SK-N-SH (cell line): ENCODE results near the gene C12orf56. TPM values are rescaled to one million over a fixed set of nuclear protein-coding genes. Genes with fewer than 3 reads are reported as not detected.

Experiments used
- CTCF ChIA-PET: fragments of 300-600, 350-600 bp; formaldehyde crosslinking; extraction: SDS; loops from one replicate; lab custom pipeline; 2021; lab: Yijun Ruan, JAX
- POLR2A ChIA-PET: fragments of 350-600 bp; sonication (Branson Sonifier 250); formaldehyde crosslinking; extraction: SDS; loops from one replicate; lab custom pipeline; 2020; ENCODE audit warnings: antibody characterized with exemption, inconsistent platforms; lab: Yijun Ruan, JAX
- DNase-seq: peaks from one replicate; pipeline ENCODE4 v3.0.0; 2012
- H2AFZ ChIP-seq: fragments of 200-600 bp; sonication (generic); 2 replicates; pipeline ENCODE4 v1.8.1; 2016; ENCODE audit warnings: antibody characterized with exemption, mild to moderate bottlenecking, low read depth
- H3F3A ChIP-seq: fragments of 200-600 bp; sonication (generic); replicated peaks from 2 replicates; pipeline ENCODE3; 2016; ENCODE audit warnings: antibody characterized with exemption, mild to moderate bottlenecking; ENCODE audit not compliant: insufficient read depth
- H3K27ac ChIP-seq, 2 experiments: fragments of 200-500 bp in 1 of 2; fragments of 200-600 bp in 1 of 2; sonication (Bioruptor generic) in 1 of 2; sonication (generic), shearing (Covaris generic) in 1 of 2; 2 replicates each; pipeline versions ENCODE4 v1.5.1 to v1.6.1; 2014 to 2016; ENCODE audit warnings: low read depth in 2 of 2, inconsistent platforms in 1 of 2, low read length in 1 of 2, mild to moderate bottlenecking in 1 of 2, mixed read lengths in 1 of 2
- H3K27me3 ChIP-seq: fragments of 200-600 bp; sonication (generic), shearing (Covaris generic); 2 replicates; pipeline ENCODE4 v1.6.1; 2016; ENCODE audit warnings: mixed run types; ENCODE audit not compliant: insufficient read depth
- H3K36me3 ChIP-seq, 2 experiments: fragments of 200-500 bp in 1 of 2; fragments of 200-600 bp in 1 of 2; sonication (Bioruptor generic) in 1 of 2; sonication (generic) in 1 of 2; replicated peaks in 1 of 2; 2 replicates each; pipeline versions ENCODE3 to v1.5.1; 2014 to 2016; ENCODE audit warnings: low read length in 1 of 2, mild to moderate bottlenecking in 1 of 2; ENCODE audit not compliant: insufficient read depth in 2 of 2, control insufficient read depth in 1 of 2
- H3K4me1 ChIP-seq, 2 experiments: fragments of 200-500 bp in 1 of 2; fragments of 200-600 bp in 1 of 2; sonication (Bioruptor generic) in 1 of 2; sonication (generic), shearing (Covaris generic) in 1 of 2; 2 replicates each; pipeline versions ENCODE4 v1.5.1 to v1.6.1; 2014 to 2016; ENCODE audit warnings: low read depth in 1 of 2, low read length in 1 of 2, mixed run types in 1 of 2; ENCODE audit not compliant: insufficient read depth in 2 of 2, control insufficient read depth in 1 of 2
- H3K4me2 ChIP-seq: fragments of 200-600 bp; sonication (generic), shearing (Covaris generic); 2 replicates; pipeline ENCODE4 v1.6.1; 2017; ENCODE audit warnings: mixed run types
- H3K4me3 ChIP-seq, 2 experiments: fragments of 200-500 bp in 1 of 2; fragments of 200-600 bp in 1 of 2; sonication (Bioruptor generic) in 1 of 2; sonication (generic), shearing (Covaris generic) in 1 of 2; 2 replicates each; pipeline versions ENCODE4 v1.5.1 to v1.8.1; 2014 to 2016; ENCODE audit warnings: low read depth in 2 of 2, inconsistent platforms in 1 of 2, low read length in 1 of 2, mild to moderate bottlenecking in 1 of 2, mixed read lengths in 1 of 2, moderate library complexity in 1 of 2
- H3K79me2 ChIP-seq: fragments of 200-600 bp; sonication (generic); 2 replicates; pipeline ENCODE4 v1.8.1; 2017; ENCODE audit warnings: mild to moderate bottlenecking; ENCODE audit not compliant: insufficient read depth
- H3K9ac ChIP-seq: fragments of 200-600 bp; sonication (generic); 2 replicates; pipeline ENCODE4 v1.6.1; 2017; ENCODE audit warnings: mixed run types
- H3K9me2 ChIP-seq: fragments of 200-600 bp; sonication (generic); 2 replicates; pipeline ENCODE4 v1.6.1; 2017; ENCODE audit warnings: mixed run types
- H3K9me3 ChIP-seq: fragments of 200-600 bp; sonication (generic); 2 replicates; pipeline ENCODE4 v1.6.1; 2017; ENCODE audit warnings: mixed run types, mild to moderate bottlenecking, moderate library complexity
- H4K20me1 ChIP-seq: fragments of 200-600 bp; sonication (generic); 2 replicates; pipeline ENCODE4 v1.6.1; 2017; ENCODE audit warnings: mild to moderate bottlenecking, mixed run types; ENCODE audit not compliant: insufficient read depth
- ELF1 ChIP-seq: IDR thresholded peaks from 2 replicates; pipeline ENCODE4 v1.4.0; 2012
- FOXJ3 ChIP-seq: sonication (generic); formaldehyde crosslinking; IDR thresholded peaks from 2 replicates; pipeline ENCODE4 v1.5.1; 2020; ENCODE audit warnings: mild to moderate bottlenecking, missing genetic modification reagents
- FOXM1 ChIP-seq: IDR thresholded peaks from 2 replicates; pipeline ENCODE4 v1.4.0; 2012; ENCODE audit warnings: low read depth, mild to moderate bottlenecking
- GABPA ChIP-seq: IDR thresholded peaks from 2 replicates; pipeline ENCODE4 v1.4.0; 2012; ENCODE audit warnings: low read depth, mild to moderate bottlenecking
- GATA2 ChIP-seq: sonication (generic); formaldehyde crosslinking; IDR thresholded peaks from 2 replicates; pipeline ENCODE4 v1.5.0; 2020; ENCODE audit warnings: mild to moderate bottlenecking, missing genetic modification reagents
- IRF3 ChIP-seq: fragments of 150-350 bp; IDR thresholded peaks from 2 replicates; pipeline ENCODE4 v1.6.1; 2016; ENCODE audit warnings: mild to moderate bottlenecking, low read depth, low read length
- JUND ChIP-seq: IDR thresholded peaks from 2 replicates; pipeline ENCODE4 v1.4.0; 2012
- RAD21 ChIP-seq: IDR thresholded peaks from 2 replicates; pipeline ENCODE4 v1.6.1; 2012; ENCODE audit warnings: mild to moderate bottlenecking, low read length
- RCOR1 ChIP-seq: fragments of 150-350 bp; IDR thresholded peaks from 2 replicates; pipeline ENCODE4 v1.6.1; 2017; ENCODE audit warnings: antibody characterized with exemption, low read length
- RXRA ChIP-seq: IDR thresholded peaks from 2 replicates; pipeline ENCODE4 v1.4.0; 2012; ENCODE audit warnings: low read depth, mild to moderate bottlenecking, borderline replicate concordance
- SIN3A ChIP-seq: IDR thresholded peaks from 2 replicates; pipeline ENCODE4 v1.6.1; 2012; ENCODE audit warnings: low read depth, mild to moderate bottlenecking, low read length, moderate library complexity, borderline replicate concordance
- SMC3 ChIP-seq: IDR thresholded peaks from 2 replicates; pipeline ENCODE4 v1.6.1; 2012; ENCODE audit warnings: low read depth, low read length, improper control_type of control experiment
- TEAD4 ChIP-seq: IDR thresholded peaks from 2 replicates; pipeline ENCODE4 v1.4.0; 2012; ENCODE audit warnings: mild to moderate bottlenecking, borderline replicate concordance; ENCODE audit not compliant: insufficient read depth
- USF2 ChIP-seq: fragments of 150-350 bp; IDR thresholded peaks from 2 replicates; pipeline ENCODE4 v1.6.1; 2017; ENCODE audit warnings: antibody characterized with exemption, low read length, low read depth, borderline replicate concordance
- YY1 ChIP-seq: IDR thresholded peaks from 2 replicates; pipeline ENCODE4 v1.4.0; 2012; ENCODE audit warnings: low read depth, mild to moderate bottlenecking
- WGBS: methylation state at CpG from one replicate; pipeline ENCODE4 v1.1.6; 2017; ENCODE audit warnings: low lambda C conversion rate; 5-methylcytosine and 5-hydroxymethylcytosine counted together
- polyA plus RNA-seq, 3 experiments: library from polyadenylated mRNA; depleted of rRNA; stranded (reverse); fragments of >200 nt; gene quantifications; 2 replicates each; pipeline ENCODE4 v1.2.3, GENCODE V29; 2012

Gene C12orf56
- polyA plus RNA-seq, 1 of the 3 experiments (the other 2 are of a cell fraction): not detected

- Histone ChIP-seq H3K9me2 (no peaks in the 10 kb centered on the region), H3K4me2 (no peak overlapping the region), H3K9ac (no peak overlapping the region), H3K27me3 (no peaks in the 10 kb centered on the region), H2AFZ (no peak overlapping the region), H3K4me1 (no peaks in the 10 kb centered on the region), H3K4me3 (no peak overlapping the region), H3K36me3 (peaks cover 87 to 96% of the 10 kb centered on the region in 2 experiments), H3K9me3 (no peaks in the 10 kb centered on the region), H3K27ac (no peak overlapping the region), H3K79me2 (peaks cover 9% of the 10 kb centered on the region), H3F3A (peaks cover 6% of the 10 kb centered on the region), H4K20me1 (no peaks in the 10 kb centered on the region)
- 96% methylated on average over 3 of the region's 3 CpGs for WGBS
- no peak for DNase-seq
- ChIA-PET POLR2A (no interaction called here), CTCF (no interaction called here)
- TF ChIP-seq TEAD4: no peak
Observed at GRCh38 chr12:64419696-64420095, 29.1 kb upstream of the C12orf56 start.

GRCh38 chr12:64418209-64418608 is 27.7 kb upstream of the C12orf56 start:
- TF ChIP-seq SMC3 (no peak), FOXJ3 (CRISPR knock-in tag) (no peak), IRF3 (no peak), RCOR1 (no peak), USF2 (no peak), JUND (no peak), TEAD4 (no peak), ELF1 (no peak), RXRA (no peak), GABPA (no peak), GATA2 (no peak), SIN3A (no peak), RAD21 (no peak), YY1 (no peak), FOXM1 (no peak)
- peaks cover 6% of the 10 kb centered on the region for H3F3A ChIP-seq
- CTCF ChIA-PET: interaction anchor here (1.5 kb wide), 1 partner anchor 10 kb away, joined by 4 read pairs; no protein-coding TSS in a partner anchor
- no peak overlapping the region for H2AFZ ChIP-seq
- H3K4me2 ChIP-seq: no peak overlapping the region
- H3K9me3 ChIP-seq: no peaks in the 10 kb centered on the region
- H3K79me2 ChIP-seq: peaks cover 24% of the 10 kb centered on the region
- peaks cover 87 to 95% of the 10 kb centered on the region in 2 experiments for H3K36me3 ChIP-seq
- peaks cover 0 to 2% of the 10 kb centered on the region in 2 experiments; a peak in 1 of 4 replicates for H3K4me1 ChIP-seq
- DNase-seq: no peak
- H3K4me3 ChIP-seq: no peak overlapping the region
- POLR2A ChIA-PET: no interaction called here
- no peaks in the 10 kb centered on the region for H3K9me2 ChIP-seq
- H4K20me1 ChIP-seq: 0 out of 2 replicates have a peak, but pooled peaks cover 2% of the 10 kb centered on the region
- H3K27ac ChIP-seq: no peak overlapping the region
- H3K9ac ChIP-seq: no peak overlapping the region
- no peaks in the 10 kb centered on the region for H3K27me3 ChIP-seq
